ENCODE results near the gene NDUFB7.

- no peak for TF ChIP-seq CTCF (IDR thresholded peaks at IDR 0.05)
- TF ChIP-seq REST (IDR thresholded peaks at IDR 0.05; ENCODE audit: insufficient read depth in 1 of 2, low read depth in 2 of 2, low read length in 1 of 2): no peak
- no peak for TF ChIP-seq POLR2AphosphoS5 (IDR thresholded peaks at IDR 0.05; ENCODE audit: low read depth, low read length)
Observed at GRCh38 chr19:14561847-14562351, 10.0 kb downstream of the NDUFB7 start.
